OCI-LY3 (cell line): ENCODE measurements around the gene CACNA1G.

Experiments used
- H2AFZ ChIP-seq: fragments of 200-600, 300-600 bp; shearing (Covaris generic); 2 replicates; pipeline ENCODE4 v1.6.0; 2014; ENCODE audit warnings: antibody characterized with exemption, low read depth, low read length
- H3K27ac ChIP-seq: fragments of 200-600, 300-600 bp; sonication (generic); 2 replicates; pipeline ENCODE4 v1.5.1; 2014; ENCODE audit warnings: mild to moderate bottlenecking, low read length, moderate library complexity, mixed read lengths
- H3K27me3 ChIP-seq: fragments of 200-600, 300-600 bp; sonication (generic); 2 replicates; pipeline ENCODE4 v1.6.1; 2014; ENCODE audit warnings: low read depth, low read length, mixed read lengths
- H3K36me3 ChIP-seq: fragments of 200-600, 300-600 bp; sonication (generic); replicated peaks from 2 replicates; pipeline ENCODE3; 2014; ENCODE audit warnings: low read depth, low read length, mixed read lengths
- H3K4me1 ChIP-seq: fragments of 300-600, 200-600 bp; sonication (generic); 2 replicates; pipeline ENCODE4 v1.6.1; 2014; ENCODE audit warnings: low read length, mixed read lengths
- H3K4me2 ChIP-seq: fragments of 200-600, 300-600 bp; sonication (generic); 2 replicates; pipeline ENCODE4 v1.6.1; 2014; ENCODE audit warnings: low read length, mixed read lengths
- H3K4me3 ChIP-seq: fragments of 300-600, 200-600 bp; sonication (generic); 2 replicates; pipeline ENCODE4 v1.5.1; 2014; ENCODE audit warnings: antibody characterized with exemption, mild to moderate bottlenecking, low read length, moderate library complexity
- H3K79me2 ChIP-seq: fragments of 300-600, 200-600 bp; shearing (Covaris generic); 2 replicates; pipeline ENCODE4 v1.6.1; 2014; ENCODE audit warnings: mild to moderate bottlenecking, low read length, mixed read lengths
- H3K9ac ChIP-seq: fragments of 300-600, 200-600 bp; shearing (Covaris generic); 2 replicates; pipeline ENCODE4 v1.6.0; 2014; ENCODE audit warnings: mild to moderate bottlenecking, low read length, moderate library complexity
- H3K9me3 ChIP-seq: fragments of 200-600, 300-600 bp; shearing (Covaris generic); 2 replicates; pipeline ENCODE4 v1.6.1; 2014; ENCODE audit warnings: low read length, mixed read lengths; ENCODE audit not compliant: insufficient read depth
- H4K20me1 ChIP-seq: fragments of 200-600, 300-600 bp; sonication (generic); 2 replicates; pipeline ENCODE4 v1.6.1; 2016; ENCODE audit warnings: low read length, mixed read lengths; ENCODE audit not compliant: insufficient read depth
- EZH2phosphoT487 ChIP-seq: fragments of 200-600 bp; shearing (Covaris generic); IDR thresholded peaks from 2 replicates; pipeline ENCODE4 v1.6.1; 2018; ENCODE audit warnings: antibody characterized with exemption, mixed run types, low read depth
- TF ChIP-seq, protein P1 (sequence below): fragments of 200-600, 300-600 bp; sonication (generic); IDR thresholded peaks from 2 replicates; pipeline ENCODE4 v1.5.1; 2014; ENCODE audit warnings: antibody characterized with exemption, low read length, low read depth

The CACNA1G gene

DNA sequence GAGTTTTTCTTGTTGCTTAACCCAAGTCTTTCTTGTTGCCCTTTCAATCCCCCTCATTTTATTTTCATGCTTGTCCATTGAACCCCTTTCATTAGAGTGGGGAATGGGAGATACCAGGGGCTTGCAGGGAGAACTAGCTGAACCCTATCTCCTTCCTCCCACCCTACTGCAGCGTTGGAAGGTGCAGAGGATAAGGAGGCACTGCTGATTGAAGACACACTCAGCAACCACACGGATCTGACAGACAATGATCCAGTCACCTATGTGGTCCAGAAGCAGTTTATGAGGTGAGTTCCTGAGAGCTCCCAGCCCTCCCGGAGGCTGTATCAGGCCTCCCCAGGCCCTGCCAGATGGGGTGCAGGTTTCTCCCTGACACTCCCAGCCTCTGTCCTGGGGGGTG is 114.7 kb downstream of the CACNA1G start:
- no peaks in the 10 kb centered on the region for H3K4me1 ChIP-seq
- no peak overlapping the region for H3K27ac ChIP-seq
- no peaks in the 10 kb centered on the region; the same call in 1 of the 2 replicates for H3K27me3 ChIP-seq
- no peaks in the 10 kb centered on the region for H3K79me2 ChIP-seq
- H3K4me3 ChIP-seq: no peak overlapping the region
- no peak overlapping the region for H3K9ac ChIP-seq
- H3K4me2 ChIP-seq: no peak overlapping the region
- no peak overlapping the region for H2AFZ ChIP-seq
- no peaks in the 10 kb centered on the region for H4K20me1 ChIP-seq
- no peaks in the 10 kb centered on the region for H3K9me3 ChIP-seq
- TF ChIP-seq, protein P1, sequence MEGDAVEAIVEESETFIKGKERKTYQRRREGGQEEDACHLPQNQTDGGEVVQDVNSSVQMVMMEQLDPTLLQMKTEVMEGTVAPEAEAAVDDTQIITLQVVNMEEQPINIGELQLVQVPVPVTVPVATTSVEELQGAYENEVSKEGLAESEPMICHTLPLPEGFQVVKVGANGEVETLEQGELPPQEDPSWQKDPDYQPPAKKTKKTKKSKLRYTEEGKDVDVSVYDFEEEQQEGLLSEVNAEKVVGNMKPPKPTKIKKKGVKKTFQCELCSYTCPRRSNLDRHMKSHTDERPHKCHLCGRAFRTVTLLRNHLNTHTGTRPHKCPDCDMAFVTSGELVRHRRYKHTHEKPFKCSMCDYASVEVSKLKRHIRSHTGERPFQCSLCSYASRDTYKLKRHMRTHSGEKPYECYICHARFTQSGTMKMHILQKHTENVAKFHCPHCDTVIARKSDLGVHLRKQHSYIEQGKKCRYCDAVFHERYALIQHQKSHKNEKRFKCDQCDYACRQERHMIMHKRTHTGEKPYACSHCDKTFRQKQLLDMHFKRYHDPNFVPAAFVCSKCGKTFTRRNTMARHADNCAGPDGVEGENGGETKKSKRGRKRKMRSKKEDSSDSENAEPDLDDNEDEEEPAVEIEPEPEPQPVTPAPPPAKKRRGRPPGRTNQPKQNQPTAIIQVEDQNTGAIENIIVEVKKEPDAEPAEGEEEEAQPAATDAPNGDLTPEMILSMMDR: no peak
- H3K36me3 ChIP-seq: no peaks in the 10 kb centered on the region

DNA sequence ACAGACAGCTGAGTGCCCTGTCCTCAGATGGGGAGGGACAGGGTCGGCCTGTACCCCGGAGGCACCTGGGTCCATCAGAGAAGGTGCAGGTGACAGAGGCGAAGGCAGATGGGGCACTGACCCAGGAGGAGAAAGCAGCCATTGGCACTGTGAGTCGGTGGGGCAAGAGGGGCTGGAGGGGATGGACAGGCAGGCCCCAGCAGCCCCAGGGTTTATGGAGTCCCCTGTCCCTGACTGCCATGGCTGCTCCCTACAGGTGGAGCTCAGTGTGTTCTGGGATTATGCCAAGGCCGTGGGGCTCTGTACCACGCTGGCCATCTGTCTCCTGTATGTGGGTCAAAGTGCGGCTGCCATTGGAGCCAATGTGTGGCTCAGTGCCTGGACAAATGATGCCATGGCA is 115.1 kb downstream of the CACNA1G start:
- Histone ChIP-seq H3K79me2 (no peaks in the 10 kb centered on the region), H3K9ac (no peak overlapping the region), H3K4me2 (no peak overlapping the region), H3K4me1 (no peaks in the 10 kb centered on the region), H3K27me3 (peaks cover 4% of the 10 kb centered on the region), H3K9me3 (no peaks in the 10 kb centered on the region), H3K27ac (no peak overlapping the region), H2AFZ (no peak overlapping the region), H3K4me3 (no peak overlapping the region), H3K36me3 (no peaks in the 10 kb centered on the region), H4K20me1 (no peaks in the 10 kb centered on the region)
- TF ChIP-seq, protein P1: no peak
- TF ChIP-seq EZH2phosphoT487: no peak

DNA sequence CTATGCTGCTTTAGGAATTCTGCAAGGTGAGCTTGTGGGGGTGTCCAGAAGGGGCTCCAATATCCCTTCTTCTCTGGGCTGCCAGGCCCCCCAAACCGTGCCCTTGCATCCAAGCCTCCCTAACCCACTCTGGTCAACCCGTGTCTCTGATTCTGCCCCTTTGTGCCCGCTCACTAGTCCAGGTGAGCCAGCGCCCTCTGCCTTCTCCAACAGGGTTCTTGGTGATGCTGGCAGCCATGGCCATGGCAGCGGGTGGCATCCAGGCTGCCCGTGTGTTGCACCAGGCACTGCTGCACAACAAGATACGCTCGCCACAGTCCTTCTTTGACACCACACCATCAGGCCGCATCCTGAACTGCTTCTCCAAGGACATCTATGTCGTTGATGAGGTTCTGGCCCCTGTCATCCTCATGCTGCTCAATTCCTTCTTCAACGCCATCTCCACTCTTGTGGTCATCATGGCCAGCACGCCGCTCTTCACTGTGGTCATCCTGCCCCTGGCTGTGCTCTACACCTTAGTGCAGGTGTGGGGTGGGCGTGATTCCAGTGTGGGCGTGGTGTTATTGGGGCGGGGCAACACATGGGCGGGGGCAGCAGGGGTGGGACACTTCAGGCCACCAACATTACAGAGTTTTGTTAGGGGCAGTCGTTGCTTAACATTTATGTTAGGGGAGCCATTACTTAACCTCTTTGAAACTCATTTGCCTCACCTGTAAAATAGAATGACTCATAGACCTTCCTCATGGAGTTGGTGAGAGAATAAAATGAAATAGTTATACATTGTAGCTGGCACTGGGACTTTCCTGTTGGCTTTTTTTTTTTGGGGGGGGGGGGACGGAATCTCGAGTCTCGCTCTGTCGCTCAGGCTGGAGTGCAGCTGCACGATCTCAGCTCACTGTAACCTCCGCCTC is 115.8 kb downstream of the CACNA1G start:
- H2AFZ ChIP-seq: no peak overlapping the region
- H3K9ac ChIP-seq: no peak overlapping the region
- H3K27ac ChIP-seq: no peak overlapping the region

More for the DNA sequence above, 115.8 kb downstream of the CACNA1G start:
- no peaks in the 10 kb centered on the region for H3K9me3 ChIP-seq
- TF ChIP-seq, protein P1: no peak
- no peak for TF ChIP-seq EZH2phosphoT487
- H3K79me2 ChIP-seq: no peaks in the 10 kb centered on the region
- H3K4me3 ChIP-seq: no peak overlapping the region
- no peaks in the 10 kb centered on the region for H4K20me1 ChIP-seq
- H3K4me2 ChIP-seq: no peak overlapping the region
- H3K4me1 ChIP-seq: no peaks in the 10 kb centered on the region
- H3K27me3 ChIP-seq: peaks cover 9% of the 10 kb centered on the region
- H3K36me3 ChIP-seq: no peaks in the 10 kb centered on the region
